Fibroblast of pulmonary artery (primary cell): ENCODE data around the gene HBA2.
"Not testable (repeated sequence)": the region's sequence is repeated elsewhere in the genome, so short reads cannot be mapped to it uniquely, and the experiment has no call there.

Experiments used
- DNase-seq: peaks from one replicate; pipeline ENCODE4 v3.0.0-alpha.2; 2010; ENCODE audit warnings: low read depth
- H3K4me3 ChIP-seq: replicated peaks from 2 replicates; pipeline ENCODE4 v1.5.1; 2011; ENCODE audit warnings: low read depth, mild to moderate bottlenecking, control low read depth, low read length, moderate library complexity
- TF ChIP-seq, protein P1 (sequence below): IDR thresholded peaks from 2 replicates; pipeline ENCODE4 v1.5.1; 2011; ENCODE audit warnings: mild to moderate bottlenecking, control low read depth, low read length, inconsistent platforms; ENCODE audit errors: missing control alignments

HBA2 gene

DNA sequence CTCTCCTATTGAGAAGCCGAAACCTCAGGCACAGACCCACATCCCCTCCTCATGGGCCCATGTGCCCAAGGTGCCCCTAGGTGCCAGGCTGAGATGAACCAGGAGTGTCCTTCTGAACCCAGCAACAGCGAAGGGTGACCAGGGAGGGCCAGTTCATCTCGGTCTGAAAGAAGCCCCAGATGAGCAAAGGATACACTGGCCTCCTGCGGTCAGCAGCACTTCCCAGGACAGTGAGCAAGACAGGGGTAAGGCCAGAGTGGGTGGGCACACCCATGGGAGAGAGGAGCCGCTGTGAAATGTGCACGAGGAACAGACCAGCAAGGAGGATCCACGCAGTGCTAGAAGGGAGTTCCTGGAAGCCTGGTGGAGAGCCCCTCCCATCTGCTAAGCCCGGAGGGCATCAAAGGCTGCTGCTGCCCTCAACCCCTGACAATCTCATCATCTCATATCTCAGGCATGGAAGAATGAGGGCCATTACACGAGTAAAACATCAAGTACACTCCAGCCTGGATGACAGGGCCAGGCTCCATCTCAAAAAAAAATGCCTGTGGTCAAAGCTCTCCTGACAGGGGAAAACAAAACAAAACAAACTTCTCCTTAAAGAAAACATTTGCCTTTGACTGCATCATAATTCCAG lies 23.5 kb upstream of the HBA2 start:
- H3K4me3 ChIP-seq, result no peak overlapping the region
- no peak for DNase-seq
- TF ChIP-seq, protein P1, sequence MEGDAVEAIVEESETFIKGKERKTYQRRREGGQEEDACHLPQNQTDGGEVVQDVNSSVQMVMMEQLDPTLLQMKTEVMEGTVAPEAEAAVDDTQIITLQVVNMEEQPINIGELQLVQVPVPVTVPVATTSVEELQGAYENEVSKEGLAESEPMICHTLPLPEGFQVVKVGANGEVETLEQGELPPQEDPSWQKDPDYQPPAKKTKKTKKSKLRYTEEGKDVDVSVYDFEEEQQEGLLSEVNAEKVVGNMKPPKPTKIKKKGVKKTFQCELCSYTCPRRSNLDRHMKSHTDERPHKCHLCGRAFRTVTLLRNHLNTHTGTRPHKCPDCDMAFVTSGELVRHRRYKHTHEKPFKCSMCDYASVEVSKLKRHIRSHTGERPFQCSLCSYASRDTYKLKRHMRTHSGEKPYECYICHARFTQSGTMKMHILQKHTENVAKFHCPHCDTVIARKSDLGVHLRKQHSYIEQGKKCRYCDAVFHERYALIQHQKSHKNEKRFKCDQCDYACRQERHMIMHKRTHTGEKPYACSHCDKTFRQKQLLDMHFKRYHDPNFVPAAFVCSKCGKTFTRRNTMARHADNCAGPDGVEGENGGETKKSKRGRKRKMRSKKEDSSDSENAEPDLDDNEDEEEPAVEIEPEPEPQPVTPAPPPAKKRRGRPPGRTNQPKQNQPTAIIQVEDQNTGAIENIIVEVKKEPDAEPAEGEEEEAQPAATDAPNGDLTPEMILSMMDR, result no peak

DNA sequence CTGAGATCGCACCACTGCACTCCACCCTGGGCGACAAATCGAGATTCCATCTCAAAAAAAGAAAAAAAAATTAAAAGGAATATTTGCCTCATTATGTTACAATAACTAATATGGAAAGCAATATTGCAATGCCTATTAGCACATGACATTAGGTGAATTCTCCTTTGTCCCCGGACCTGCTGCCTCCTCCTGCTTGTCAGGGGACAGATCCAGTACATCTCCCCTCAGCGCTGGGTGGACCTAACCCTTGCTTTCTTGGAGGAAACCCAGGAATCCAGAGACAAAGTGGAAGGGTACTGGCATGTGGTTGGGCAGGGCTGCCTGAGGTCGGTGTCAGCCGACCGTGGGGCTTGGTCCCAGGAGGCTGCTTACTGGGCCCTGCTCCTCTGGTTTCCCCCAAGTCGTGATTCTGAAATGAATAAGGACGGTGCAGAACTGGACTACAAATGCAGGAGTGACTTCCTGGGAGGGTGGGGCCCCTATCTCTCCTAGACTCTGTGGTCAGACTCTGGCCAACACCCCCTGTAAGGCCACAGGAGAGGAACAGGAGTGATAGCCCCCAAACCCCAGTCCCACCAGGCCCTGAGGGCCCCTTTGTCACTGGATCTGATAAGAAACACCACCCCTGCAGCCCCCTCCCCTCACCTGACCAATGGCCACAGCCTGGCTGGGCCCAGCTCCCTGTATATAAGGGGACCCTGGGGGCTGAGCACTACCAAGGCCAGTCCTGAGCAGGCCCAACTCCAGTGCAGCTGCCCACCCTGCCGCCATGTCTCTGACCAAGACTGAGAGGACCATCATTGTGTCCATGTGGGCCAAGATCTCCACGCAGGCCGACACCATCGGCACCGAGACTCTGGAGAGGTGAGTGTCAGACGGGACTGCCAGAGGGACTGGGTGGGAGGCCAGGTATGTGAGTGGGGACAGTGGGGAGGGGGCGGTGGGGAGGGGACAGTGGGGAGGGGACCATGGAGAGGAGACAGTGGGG lies 20.2 kb upstream of the HBA2 start, which contains the start of gene HBZ:
TSS of gene HBZ (plus strand) at position 504 of the 988 bp plus-strand sequence. CDS start at position 770, 266 bp downstream.
- no peak within 1 kb of the TSS for H3K4me3 ChIP-seq
- DNase-seq, result no peak
- TF ChIP-seq, protein P1, result no peak

DNA sequence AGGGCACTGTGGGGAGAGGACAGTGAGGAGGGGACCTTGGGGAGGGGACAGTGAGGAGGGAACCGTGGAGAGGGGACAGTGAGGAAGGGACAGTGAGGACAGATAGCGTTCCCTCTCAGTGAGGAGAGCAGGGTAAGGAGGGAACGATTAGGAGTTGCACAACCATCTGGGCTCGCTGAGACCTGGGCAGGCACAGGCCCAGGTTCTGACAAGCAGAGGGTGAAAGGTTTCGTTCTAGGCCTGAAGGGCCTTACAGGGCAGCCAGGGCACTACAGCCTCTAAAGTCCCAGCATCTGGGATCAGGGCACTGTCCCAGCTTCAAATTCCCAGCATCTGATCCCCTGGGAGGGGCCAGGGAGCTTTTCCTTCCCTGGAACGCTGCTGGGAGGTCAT lies 19.6 kb upstream of the HBA2 start:
- not testable (repeated sequence) for DNase-seq, H3K4me3 ChIP-seq

DNA sequence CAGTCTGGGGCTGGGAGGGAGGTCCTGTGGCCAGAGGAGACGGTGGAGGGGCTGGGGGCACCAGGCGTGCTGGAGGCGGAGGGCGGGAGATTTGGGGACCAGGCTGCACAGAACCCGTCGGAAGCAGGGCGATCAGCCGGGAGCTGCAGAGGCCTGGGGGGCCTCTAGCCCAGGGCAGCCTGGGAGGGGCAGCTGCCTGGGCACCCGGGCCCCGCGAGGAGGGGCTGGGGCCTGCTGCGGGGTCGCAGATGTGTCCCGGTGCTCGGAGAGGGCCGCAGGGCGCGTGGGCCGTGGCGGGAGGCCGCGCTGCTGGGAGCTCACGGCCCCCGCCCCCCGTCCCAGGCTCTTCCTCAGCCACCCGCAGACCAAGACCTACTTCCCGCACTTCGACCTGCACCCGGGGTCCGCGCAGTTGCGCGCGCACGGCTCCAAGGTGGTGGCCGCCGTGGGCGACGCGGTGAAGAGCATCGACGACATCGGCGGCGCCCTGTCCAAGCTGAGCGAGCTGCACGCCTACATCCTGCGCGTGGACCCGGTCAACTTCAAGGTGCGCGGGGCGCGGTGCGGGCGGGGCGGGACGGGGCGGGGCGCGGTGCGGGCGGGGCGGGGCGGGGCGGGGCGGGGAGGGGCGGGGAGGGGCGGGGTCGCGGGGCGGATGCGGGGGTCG lies 19.0 kb upstream of the HBA2 start:
- H3K4me3 ChIP-seq, DNase-seq: not testable (repeated sequence)

DNA sequence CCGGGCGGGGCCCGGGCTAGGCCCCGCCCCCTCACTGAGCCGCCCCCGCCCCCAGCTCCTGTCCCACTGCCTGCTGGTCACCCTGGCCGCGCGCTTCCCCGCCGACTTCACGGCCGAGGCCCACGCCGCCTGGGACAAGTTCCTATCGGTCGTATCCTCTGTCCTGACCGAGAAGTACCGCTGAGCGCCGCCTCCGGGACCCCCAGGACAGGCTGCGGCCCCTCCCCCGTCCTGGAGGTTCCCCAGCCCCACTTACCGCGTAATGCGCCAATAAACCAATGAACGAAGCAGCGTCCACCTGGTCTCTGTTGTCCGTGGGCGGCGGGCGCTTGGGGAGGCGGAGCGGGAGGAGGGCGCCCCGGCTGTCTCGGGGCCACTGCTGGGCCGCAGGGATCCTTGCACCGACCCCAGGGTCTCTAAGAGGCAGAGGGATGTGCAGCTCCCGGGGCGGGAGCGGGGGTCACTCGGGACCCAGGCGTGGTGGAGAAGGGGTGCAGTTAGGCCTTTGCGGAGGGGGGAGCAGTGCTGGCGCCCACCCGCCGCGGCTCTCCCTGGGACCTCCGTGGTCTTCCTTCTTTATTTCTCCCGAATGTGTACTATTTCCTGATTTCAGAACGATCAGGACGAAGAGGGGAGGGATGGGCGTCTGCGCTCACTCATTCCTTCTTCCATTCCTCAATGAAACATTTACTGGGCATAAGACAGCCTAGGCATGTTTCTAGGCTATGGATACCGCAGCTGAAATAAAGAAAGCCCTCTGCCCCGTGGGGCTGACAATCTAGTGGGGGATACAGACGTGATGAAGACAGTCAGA lies 18.3 kb upstream of the HBA2 start:
- peak overlapping the region; percentile 51 for H3K4me3 ChIP-seq
- DNase-seq, result peak; percentile 30
- TF ChIP-seq, protein P1, result no peak

DNA sequence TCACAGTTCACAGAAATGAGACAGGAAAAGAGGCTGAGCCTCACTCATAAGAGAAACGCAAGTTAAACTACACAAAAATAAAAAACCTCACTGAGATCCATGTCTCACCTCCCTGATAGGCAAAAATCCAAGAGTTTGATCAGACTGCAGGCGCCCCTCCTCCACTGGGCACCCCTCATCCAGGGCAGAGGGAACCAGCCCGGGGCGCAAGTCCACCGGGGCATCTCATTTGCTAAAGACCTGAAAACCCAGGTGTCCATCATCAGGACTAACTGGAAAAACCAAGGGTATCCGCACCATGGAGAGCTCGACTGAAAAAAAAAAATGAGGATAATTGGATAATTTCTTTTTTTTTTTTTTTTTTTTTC lies 17.7 kb upstream of the HBA2 start:
- no peak for DNase-seq
- no peak overlapping the region for H3K4me3 ChIP-seq
- TF ChIP-seq, protein P1, result no peak

DNA sequence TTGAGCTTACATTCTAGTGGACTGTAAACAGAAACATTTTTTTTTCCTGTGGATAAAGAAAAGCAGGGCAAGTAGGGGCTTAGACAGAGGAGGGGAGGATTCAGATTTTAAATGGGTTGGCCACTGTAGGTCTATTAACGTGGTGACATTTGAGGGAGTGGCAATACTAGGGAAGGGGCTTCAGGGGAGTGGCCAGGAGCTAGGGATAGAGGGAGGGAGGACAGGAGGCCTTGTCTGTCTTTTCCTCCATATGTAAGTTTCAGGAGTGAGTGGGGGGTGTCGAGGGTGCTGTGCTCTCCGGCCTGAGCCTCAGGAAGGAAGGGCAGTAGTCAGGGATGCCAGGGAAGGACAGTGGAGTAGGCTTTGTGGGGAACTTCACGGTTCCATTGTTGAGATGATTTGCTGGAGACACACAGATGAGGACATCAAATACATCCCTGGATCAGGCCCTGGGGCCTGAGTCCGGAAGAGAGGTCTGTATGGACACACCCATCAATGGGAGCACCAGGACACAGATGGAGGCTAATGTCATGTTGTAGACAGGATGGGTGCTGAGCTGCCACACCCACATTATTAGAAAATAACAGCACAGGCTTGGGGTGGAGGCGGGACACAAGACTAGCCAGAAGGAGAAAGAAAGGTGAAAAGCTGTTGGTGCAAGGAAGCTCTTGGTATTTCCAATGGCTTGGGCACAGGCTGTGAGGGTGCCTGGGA lies 13.4 kb upstream of the HBA2 start:
- no peak overlapping the region for H3K4me3 ChIP-seq
- TF ChIP-seq, protein P1, result no peak
- no peak for DNase-seq

DNA sequence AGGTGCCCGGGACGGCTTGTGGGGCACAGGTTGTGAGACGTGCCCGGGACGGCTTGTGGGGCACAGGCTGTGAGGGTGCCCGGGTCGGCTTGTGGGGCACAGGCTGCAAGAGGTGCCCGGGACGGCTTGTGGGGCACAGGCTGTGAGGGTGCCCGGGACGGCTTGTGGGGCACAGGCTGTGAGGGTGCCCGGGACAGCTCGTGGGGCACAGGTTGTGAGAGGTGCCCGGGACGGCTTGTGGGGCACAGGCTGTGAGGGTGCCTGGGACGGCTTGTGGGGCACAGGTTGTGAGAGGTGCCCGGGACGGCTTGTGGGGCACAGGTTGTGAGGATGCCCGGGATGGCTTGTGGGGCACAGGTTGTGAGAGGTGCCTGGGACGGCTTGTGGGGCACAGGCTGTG lies 12.4 kb upstream of the HBA2 start:
- not testable (repeated sequence) for H3K4me3 ChIP-seq, DNase-seq
